Ramos (cell line): ENCODE data around the gene MCTP2.

Experiments
- in situ Hi-C: fragments of 300-500 bp; cut with MboI; formaldehyde crosslinking; loops from one replicate; pipeline ENCODE4 v1.14.3; 2022; ENCODE audit warnings: low sequenced_read_pairs; ENCODE audit not compliant: unreplicated experiment

Gene MCTP2

GRCh38 chr15:94336817-94337467, 105.6 kb downstream of the MCTP2 start:
- in situ Hi-C loops, result no loop called here

- in situ Hi-C loops, result no loop called here
Measured at GRCh38 chr15:94338243-94338846, 107.0 kb downstream of the MCTP2 start.

DNA sequence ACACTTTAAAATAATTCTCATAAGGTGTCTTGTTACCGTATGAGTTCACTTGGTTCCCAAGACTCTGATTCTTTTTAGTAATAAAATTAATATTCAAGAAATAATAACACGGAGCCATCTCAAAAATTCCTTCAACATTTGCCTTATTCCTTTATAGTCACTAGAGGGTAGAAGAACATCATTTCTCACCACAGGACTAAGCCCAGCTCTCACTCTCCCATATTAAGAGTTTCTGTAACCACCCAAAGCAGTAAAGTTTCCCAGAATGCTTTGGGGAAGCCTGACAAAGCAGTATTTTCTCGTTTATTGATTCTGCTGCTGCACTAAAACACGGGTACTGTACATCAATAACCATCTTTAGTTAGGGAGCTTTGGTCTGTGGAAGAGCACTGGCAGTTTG, 114.9 kb downstream of the MCTP2 start:
- in situ Hi-C loops, result no loop called here

GRCh38 chr15:94348084-94348483, 116.7 kb downstream of the MCTP2 start:
- in situ Hi-C loops, result no loop called here

DNA sequence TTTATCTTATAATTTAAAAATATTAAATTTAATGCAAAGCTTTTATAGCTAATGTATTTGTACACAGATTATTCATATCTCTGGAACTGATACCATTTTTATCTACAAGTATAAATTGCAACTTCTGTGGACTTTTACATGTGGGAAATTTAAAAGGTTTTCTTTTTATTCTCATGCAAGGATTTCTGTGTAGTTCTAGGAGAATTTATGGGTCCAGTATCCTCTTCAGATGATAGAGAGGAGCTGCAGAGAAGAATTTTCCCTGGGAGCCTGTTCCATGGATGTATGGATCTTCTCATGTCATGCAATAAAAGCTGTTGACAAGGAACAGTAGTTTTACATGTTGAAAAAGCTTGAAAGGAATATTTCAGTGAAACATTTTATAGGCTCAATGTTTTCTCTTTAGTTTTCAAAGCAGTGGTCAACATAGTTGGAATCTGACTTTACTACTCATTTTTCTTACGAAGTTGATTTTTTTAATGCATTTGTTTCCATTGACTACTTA, 119.7 kb downstream of the MCTP2 start:
- in situ Hi-C loops, result no loop called here

- in situ Hi-C loops, result no loop called here
Measured at GRCh38 chr15:94352636-94353487, 121.5 kb downstream of the MCTP2 start.

GRCh38 chr15:94353488-94353820, 122.1 kb downstream of the MCTP2 start:
- in situ Hi-C loops, result no loop called here

DNA sequence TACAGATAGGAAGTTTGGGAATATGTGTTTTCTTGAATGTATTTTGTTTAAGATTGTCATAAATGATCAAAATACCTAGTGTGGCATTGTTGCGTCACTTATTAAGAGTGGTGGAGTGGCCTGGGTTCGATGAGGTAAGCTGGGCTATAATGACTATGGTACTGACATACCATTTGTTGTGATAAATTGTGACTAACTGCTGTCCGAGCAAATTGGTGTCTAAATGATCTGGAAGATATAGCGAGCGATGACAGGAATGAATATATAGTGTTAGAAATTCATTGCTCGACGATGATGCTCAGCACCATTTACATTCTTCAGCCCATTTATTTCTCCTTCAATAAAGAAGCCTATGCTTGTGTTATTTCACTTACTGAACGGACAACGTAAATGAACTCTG, 123.3 kb downstream of the MCTP2 start:
- in situ Hi-C loops, result no loop called here

DNA sequence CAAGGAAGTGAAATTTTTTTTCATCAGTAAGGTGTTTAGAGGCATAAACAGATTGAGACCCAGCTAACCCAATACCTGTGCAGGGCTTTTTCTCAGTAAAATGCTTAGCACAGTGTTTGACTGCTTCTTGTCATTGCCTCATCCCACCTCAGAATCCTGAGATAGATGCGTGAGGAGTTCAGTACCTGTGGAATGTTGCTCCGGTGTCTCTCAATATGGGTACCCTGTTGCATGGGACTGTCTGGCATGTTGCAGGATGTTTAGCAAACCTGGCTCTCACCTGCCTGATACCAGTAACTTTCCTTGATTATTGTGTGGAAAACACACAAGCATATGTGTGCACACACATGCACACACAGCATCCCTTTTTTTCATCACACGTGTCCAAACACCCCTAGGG, 128.4 kb downstream of the MCTP2 start:
- in situ Hi-C loops, result no loop called here

- in situ Hi-C loops, result no loop called here
Measured at GRCh38 chr15:94360251-94360685, 128.9 kb downstream of the MCTP2 start.

GRCh38 chr15:94362385-94363092, 131.2 kb downstream of the MCTP2 start:
- in situ Hi-C loops, result no loop called here

DNA sequence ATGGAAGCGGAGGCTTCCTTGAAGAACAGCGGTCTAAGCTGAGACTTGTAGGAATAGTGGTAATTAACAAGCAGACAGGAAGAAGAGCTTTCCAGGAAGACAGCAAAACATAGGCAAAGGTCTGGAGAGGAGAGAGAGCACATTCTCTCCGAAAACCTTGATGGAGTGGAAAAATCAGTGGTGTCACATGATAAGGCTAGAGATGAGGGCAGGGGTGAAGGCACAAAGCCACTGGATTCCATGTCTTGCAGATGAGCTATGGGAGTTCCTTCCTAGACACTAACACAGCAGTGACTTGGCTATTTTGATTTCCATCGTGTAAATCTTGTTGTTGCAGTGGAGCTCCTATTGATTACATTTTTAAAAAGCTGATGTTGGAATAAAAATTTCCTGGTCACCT, 132.0 kb downstream of the MCTP2 start:
- in situ Hi-C loops, result no loop called here

DNA sequence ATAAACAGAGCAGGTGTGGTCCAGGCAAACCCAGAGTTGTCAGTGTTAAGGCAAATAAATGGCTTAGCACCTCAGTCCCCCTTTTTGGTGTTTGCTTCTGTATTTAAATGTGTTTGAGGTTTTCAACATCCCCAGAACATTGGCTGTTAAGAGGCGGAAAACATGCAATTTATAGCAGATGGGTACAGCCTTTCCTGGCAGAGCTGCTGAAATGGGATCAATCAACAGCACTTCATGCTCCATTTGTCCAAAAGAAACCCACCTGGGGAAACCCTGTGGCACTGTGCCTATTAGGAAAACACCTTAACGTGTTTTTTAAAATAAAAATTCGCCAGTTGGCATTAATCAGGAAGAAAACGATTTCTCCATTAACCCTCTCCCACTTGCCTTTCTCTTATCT, 135.4 kb downstream of the MCTP2 start:
- in situ Hi-C loops, result no loop called here

DNA sequence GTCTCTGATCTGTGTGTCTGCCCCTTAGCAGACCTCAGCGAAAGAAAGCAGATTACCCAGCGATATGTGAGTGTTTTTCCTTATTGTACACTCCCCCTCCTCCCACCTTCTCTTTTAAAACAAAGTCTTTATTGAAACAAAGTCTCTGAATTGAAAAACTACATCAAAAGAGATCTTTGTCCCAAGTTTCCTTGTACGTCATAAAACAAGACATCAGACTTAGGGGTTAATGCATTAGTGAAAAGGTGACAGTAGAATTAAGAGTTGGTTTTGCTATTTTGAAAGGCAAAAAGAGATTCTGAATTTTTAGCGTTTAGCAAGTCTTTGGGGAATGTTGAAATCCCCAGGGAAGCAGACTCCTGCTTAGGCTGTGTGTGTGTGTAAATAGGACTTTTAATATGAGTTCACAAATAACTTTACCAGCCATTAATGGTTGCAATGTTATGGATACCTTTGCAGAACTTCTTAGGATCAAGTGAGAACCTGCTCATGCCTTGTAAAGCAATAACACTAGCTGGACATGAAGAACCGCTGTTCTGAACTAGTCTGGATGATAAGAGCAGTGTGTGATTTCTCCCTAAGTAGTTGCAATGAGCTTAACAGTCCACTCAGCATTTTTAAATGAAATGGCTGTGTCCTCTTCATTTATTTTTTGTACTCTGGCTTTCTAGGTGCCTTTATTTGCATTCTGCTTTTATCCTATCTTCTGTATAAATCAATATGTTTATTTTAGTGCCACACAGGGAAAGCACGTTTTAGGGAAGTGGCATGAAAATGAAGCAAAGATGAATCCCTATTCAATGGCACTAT, 136.6 kb downstream of the MCTP2 start:
- in situ Hi-C loops, result no loop called here

- in situ Hi-C loops, result no loop called here
Measured at GRCh38 chr15:94370206-94370935, 139.0 kb downstream of the MCTP2 start.

GRCh38 chr15:94370936-94371285, 139.6 kb downstream of the MCTP2 start:
- in situ Hi-C loops, result no loop called here

DNA sequence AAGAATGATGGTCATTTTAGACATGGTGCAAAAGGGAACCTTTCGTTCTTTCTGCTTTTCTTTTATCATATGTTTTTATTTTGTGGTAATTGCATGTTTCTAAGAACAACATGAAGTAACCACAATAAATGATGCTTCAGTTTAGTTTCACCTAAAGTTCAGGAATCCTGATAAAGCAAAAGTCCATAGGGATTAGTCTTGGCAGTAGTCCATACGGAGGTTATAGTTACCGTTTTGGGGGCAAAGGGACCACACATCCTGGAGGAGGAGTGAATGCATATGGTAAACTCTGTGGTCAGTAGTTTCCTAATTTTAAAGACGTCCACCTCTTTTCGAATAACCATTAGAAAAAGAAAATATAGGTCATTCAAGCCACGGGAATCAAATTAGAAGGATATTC, 141.5 kb downstream of the MCTP2 start:
- in situ Hi-C loops, result no loop called here

- in situ Hi-C loops, result no loop called here
Measured at GRCh38 chr15:94375997-94376396, 144.6 kb downstream of the MCTP2 start.

- in situ Hi-C loops, result no loop called here
Measured at GRCh38 chr15:94379986-94380385, 148.6 kb downstream of the MCTP2 start.
